GOT3 (cell line): ENCODE measurements around the gene OR13G1.
"Not testable (repeated sequence)": the region's sequence is repeated elsewhere in the genome, so short reads cannot be mapped to it uniquely, and the experiment has no call there.

Experiments used
- DNase-seq: peaks from one replicate; lab custom pipeline; 2025; ENCODE audit warnings: mixed read lengths; lab: John Stamatoyannopoulos, UW

Gene OR13G1

GRCh38 chr1:247679639-247680038 is at the start of gene OR13G1:
Gene OR13G1 (minus strand): TSS chr1:247679739. CDS start chr1:247673041, 6,698 bp downstream.
- DNase-seq, result no peak

DNA sequence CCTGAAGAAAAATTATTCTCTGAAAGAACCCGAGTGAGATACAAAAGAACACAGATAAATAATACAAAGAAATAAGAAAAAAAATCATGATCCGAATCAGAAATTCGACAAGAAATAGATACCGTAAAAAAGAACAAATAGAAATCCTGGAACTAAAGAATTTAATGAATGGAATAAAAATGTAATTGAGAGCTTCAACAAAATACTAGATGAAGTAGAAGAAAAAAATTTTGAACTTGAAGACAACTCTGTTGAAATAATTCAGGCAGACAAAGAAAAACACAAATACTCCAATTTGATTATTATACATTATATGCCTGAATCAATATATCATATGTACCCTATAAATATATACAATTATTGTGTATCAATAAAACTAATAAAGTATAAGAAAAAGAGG is 41.7 kb upstream of the OR13G1 start:
- DNase-seq, result no peak

GRCh38 chr1:247716546-247716945 is 37.0 kb upstream of the OR13G1 start, which contains the start of gene OR6F1:
Gene OR6F1 (minus strand): TSS chr1:247716646. CDS start chr1:247712755, 3,891 bp downstream.
- DNase-seq, result no peak

GRCh38 chr1:247713753-247714152 is 34.2 kb upstream of the OR13G1 start:
- DNase-seq, result no peak

DNA sequence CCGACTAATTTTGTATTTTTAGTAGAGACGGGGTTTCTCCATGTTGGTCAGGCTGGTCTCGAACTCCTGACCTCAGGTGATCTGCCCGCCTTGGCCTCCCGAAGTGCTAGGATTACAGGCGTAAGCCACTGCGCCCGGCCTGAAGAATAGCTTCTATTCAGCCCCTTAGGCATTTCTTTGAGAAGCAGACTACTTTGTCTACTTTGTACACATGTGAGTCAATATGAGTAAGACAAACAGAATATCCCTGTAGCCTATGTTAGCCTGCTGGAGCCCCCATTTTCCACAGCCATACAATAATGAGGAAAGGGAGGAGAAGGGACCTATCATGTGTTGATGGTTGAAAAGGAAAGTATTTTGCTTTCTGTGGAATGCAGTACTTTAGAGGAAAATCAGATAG is 31.1 kb upstream of the OR13G1 start:
- DNase-seq, result not testable (repeated sequence)

- DNase-seq, result no peak
Observed at GRCh38 chr1:247701338-247701737, 21.8 kb upstream of the OR13G1 start.

- no peak for DNase-seq
Observed at GRCh38 chr1:247681288-247681897, 1.9 kb upstream of the OR13G1 start.

DNA sequence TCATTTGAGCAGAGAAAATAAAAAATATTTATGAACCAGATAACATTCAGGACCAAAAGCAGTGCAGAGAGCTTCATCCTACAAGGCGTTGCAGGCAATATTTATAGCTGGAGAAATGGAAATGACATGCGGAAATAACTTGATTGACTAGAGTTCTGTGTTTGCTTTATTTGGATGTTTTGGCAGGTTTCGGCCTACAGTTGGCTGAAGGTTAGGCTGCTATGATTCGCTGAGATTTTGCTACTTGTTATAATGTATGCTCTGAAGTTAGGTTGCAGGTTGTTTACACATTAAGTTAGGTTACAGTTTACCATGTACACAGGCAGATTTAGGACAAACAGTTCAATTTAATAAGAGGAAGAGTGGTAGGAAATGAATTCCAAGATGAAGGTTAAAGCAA is 632 bp upstream of the OR13G1 start:
- no peak for DNase-seq

DNA sequence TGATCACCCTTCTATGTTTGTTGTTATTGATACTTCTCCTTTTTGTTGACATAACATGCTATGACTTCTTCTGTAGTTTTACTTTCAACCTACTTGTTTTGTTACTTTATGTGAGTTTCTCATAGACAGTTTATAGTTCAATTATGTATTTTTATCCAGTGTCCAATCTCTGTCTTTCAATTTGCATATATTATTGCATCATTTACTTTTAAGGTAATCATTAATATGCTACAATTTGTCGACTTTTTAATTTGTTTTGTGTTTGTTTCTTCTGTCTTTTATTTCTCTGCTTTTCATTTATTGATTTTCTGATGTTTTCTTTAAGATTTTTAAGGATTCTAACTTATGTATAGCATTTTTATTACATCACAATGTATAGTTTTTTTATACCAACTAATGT is 10.3 kb downstream of the OR13G1 start:
- no peak for DNase-seq

GRCh38 chr1:247656221-247656875 is 23.2 kb downstream of the OR13G1 start:
- no peak for DNase-seq

DNA sequence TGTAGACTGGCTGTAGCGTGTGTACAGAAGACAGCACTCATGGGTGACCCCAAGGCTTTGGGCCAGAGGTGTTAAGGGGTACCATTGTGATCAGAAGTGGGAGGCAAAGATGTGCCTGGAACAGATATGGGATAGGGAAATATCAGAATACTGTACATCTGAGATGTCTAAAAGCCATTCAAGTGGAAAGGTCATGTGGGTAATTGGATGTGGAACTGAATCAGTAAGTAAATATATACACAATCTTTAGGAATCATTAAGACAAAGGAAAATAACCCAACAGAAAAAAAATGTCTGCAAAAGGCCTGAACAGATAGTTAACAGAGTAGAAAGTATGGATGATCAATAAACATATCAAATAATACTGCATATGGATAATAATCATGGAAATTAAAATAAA is 26.5 kb downstream of the OR13G1 start:
- no peak for DNase-seq

DNA sequence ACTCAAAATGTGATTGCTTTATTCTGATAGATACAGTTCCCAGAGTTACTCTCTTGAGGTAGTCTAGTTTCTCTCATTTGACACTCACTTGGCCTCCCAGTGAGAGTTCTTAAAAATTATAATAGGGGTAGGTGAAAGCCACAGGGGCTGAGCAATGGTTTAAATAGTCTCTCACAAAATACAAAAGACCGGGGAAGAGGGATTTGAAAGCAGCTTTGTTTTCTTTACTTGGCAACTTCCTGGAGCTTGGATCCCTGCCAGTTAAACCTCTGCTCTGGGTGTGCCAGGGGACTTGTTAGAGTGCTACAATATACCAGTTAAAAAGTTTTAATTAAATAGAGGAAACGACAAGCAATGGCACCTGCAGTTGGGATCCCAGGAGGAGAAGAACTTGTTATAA is 31.7 kb downstream of the OR13G1 start:
- DNase-seq, result no peak

DNA sequence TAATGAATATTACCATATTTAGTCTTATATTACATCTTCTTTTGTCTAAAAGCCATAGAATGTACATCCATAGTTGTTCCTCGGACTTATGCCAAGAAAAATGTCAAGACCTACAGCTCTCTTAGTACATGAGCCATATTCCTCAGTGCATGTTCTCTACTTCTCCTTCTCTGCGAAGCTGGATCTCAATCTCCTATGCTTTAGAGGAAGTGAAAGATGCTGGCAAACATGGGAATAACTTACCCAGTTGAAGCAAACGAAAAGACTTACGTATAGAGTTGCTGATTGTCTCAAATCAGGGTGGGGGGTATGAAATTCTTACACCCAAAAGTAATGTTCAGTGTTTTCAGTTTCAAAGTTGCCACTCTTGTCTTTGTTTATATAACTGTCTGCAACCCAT is 32.7 kb downstream of the OR13G1 start:
- DNase-seq, result no peak

- DNase-seq, result no peak
Observed at GRCh38 chr1:247642742-247643141, 36.8 kb downstream of the OR13G1 start.

- DNase-seq, result no peak
Observed at GRCh38 chr1:247639381-247639981, 40.1 kb downstream of the OR13G1 start.

GRCh38 chr1:247638781-247639180 is 40.8 kb downstream of the OR13G1 start:
- DNase-seq, result no peak

GRCh38 chr1:247638011-247638410 is 41.5 kb downstream of the OR13G1 start:
- DNase-seq, result no peak

GRCh38 chr1:247627951-247628350 is 51.6 kb downstream of the OR13G1 start:
- DNase-seq, result no peak
